Smooth muscle cell of the umbilical artery (primary cell): ENCODE data around the gene RILPL2. TPM values are rescaled to one million over a fixed set of nuclear protein-coding genes. Genes with fewer than 3 reads are reported as not detected.

Experiments used
- total RNA-seq: library from RNA; depleted of rRNA; stranded (reverse); fragments of >200 nt; gene quantifications from 2 replicates; pipeline ENCODE4 v1.2.3, GENCODE V29; 2014

RILPL2 gene
- total RNA-seq = 2.1 and 2.2 TPM in 2 replicates

GRCh38 chr12:123436017-123436964 is at the start of gene RILPL2:
RILPL2 (minus strand) TSS chr12:123436684; CDS start chr12:123436420, 264 bp downstream.

GRCh38 chr12:123457980-123458779 is 21.7 kb upstream of the RILPL2 start, which contains the start of gene SNRNP35:
SNRNP35 (plus strand) TSS chr12:123458139; CDS start chr12:123465541, 7,402 bp downstream.

Other genes starting within 250 kb of the RILPL2 start
- gene MPHOSPH9, start 203.5 kb downstream of the RILPL2 start, total RNA-seq = 38.3 and 46.3 TPM in 2 replicates
- 4.6 and 7.7 TPM in 2 replicates for gene MTRFR, start 203.2 kb downstream of the RILPL2 start, total RNA-seq
- 182 and 232 TPM in 2 replicates for gene CDK2AP1, start 164.8 kb downstream of the RILPL2 start, total RNA-seq
- 28.5 and 48.8 TPM in 2 replicates for gene SBNO1, start 71.8 kb downstream of the RILPL2 start, total RNA-seq
- gene KMT5A, start 52.6 kb downstream of the RILPL2 start, total RNA-seq = 34.7 and 55.7 TPM in 2 replicates
- 9.2 and 12.2 TPM in 2 replicates for gene SNRNP35, start 21.5 kb upstream of the RILPL2 start, total RNA-seq
- 7.7 and 11.2 TPM in 2 replicates for gene RILPL1, start 97.0 kb upstream of the RILPL2 start, total RNA-seq
- gene TMED2, start 147.9 kb upstream of the RILPL2 start, total RNA-seq = 501 and 658 TPM in 2 replicates
- gene DDX55, start 165.4 kb upstream of the RILPL2 start, total RNA-seq = 19.6 and 22.0 TPM in 2 replicates
- gene EIF2B1, start 197.0 kb upstream of the RILPL2 start, total RNA-seq = 49.9 and 66.2 TPM in 2 replicates
- gene GTF2H3, start 197.1 kb upstream of the RILPL2 start, total RNA-seq = 61.5 and 80.3 TPM in 2 replicates
- 6.6 and 6.8 TPM in 2 replicates for gene TCTN2, start 234.4 kb upstream of the RILPL2 start, total RNA-seq